K562 (cell line): ENCODE results near the gene PTPN18. TPM values are rescaled to one million over a fixed set of nuclear protein-coding genes. Genes with fewer than 3 reads are reported as not detected.

ENCODE experiments used
- GATA2 ChIP-seq: sonication (generic); formaldehyde crosslinking; IDR thresholded peaks from 2 replicates; pipeline ENCODE4 v1.4.0; 2020; ENCODE audit warnings: mild to moderate bottlenecking, missing genetic modification reagents
- HDAC6 ChIP-seq: IDR thresholded peaks from 2 replicates; pipeline ENCODE4 v1.6.1; 2012; ENCODE audit warnings: low read depth, mild to moderate bottlenecking, control low read depth, inconsistent platforms, low read length, moderate library complexity
- HNRNPK ChIP-seq: fragments of 200-400 bp; formaldehyde crosslinking; IDR thresholded peaks from one replicate; pipeline ENCODE4 v1.6.1; 2018; ENCODE audit warnings: mild to moderate bottlenecking, low read depth, low read length; ENCODE audit not compliant: poor library complexity, severe bottlenecking
- NFYB ChIP-seq: IDR thresholded peaks from 2 replicates; pipeline ENCODE4 v1.6.1; 2011; ENCODE audit warnings: mild to moderate bottlenecking, moderate library complexity; ENCODE audit not compliant: insufficient read length; ENCODE audit errors: extremely low read depth
- RBFOX2 ChIP-seq: fragments of 200-400 bp; formaldehyde crosslinking; IDR thresholded peaks from 2 replicates; pipeline ENCODE4 v1.6.1; 2017; ENCODE audit warnings: low read depth, mild to moderate bottlenecking, low read length, moderate library complexity
- SAFB2 ChIP-seq: fragments of 200-400 bp; formaldehyde crosslinking; IDR thresholded peaks from 2 replicates; pipeline ENCODE4 v1.6.1; 2018; ENCODE audit warnings: borderline replicate concordance, low read length, low read depth, moderate library complexity; ENCODE audit not compliant: severe bottlenecking
- SLC30A9 ChIP-seq: fragments of 250-450 bp; sonication (Bioruptor Pico); IDR thresholded peaks from 2 replicates; pipeline ENCODE4 v1.8.0; 2022; ENCODE audit warnings: mild to moderate bottlenecking, moderate library complexity
- THRAP3 ChIP-seq: fragments of 450-650 bp; IDR thresholded peaks from 2 replicates; pipeline ENCODE4 v1.6.1; 2016; ENCODE audit warnings: mild to moderate bottlenecking, inconsistent platforms, borderline replicate concordance
- TOE1 ChIP-seq, 2 experiments: fragments of 450-650 bp in 1 of 2; sonication (generic) in 1 of 2; formaldehyde crosslinking in 1 of 2; IDR thresholded peaks; 2 replicates each; pipeline versions ENCODE4 v1.7.1 to v1.8.0; 2016 to 2022; ENCODE audit warnings: borderline replicate concordance in 2 of 2, mild to moderate bottlenecking in 2 of 2, antibody characterized with exemption in 1 of 2, inconsistent platforms in 1 of 2, low read depth in 1 of 2, missing genetic modification reagents in 1 of 2, moderate library complexity in 1 of 2
- XRCC4 ChIP-seq: IDR thresholded peaks from one replicate; pipeline ENCODE4 v1.6.1; 2011; ENCODE audit not compliant: insufficient read depth, insufficient read length; ENCODE audit errors: extremely low read depth
- ZNF134 ChIP-seq: fragments of 250-450 bp; sonication (Bioruptor Pico); conservative IDR thresholded peaks from 2 replicates; pipeline ENCODE4 v1.4.0; 2020
- ZNF311 ChIP-seq: fragments of 250-450 bp; sonication (Bioruptor Pico); IDR thresholded peaks from 2 replicates; pipeline ENCODE4 v1.4.0; 2020; ENCODE audit warnings: mild to moderate bottlenecking, moderate library complexity
- ZNF436 ChIP-seq: fragments of 250-450, 450-650 bp; sonication (Bioruptor Pico); formaldehyde crosslinking; IDR thresholded peaks from 2 replicates; pipeline ENCODE4 v1.7.0; 2020; ENCODE audit warnings: mild to moderate bottlenecking
- ZNF766 ChIP-seq: fragments of 200-800 bp; sonication (Bioruptor generic); conservative IDR thresholded peaks from 2 replicates; pipeline ENCODE4 v1.6.1; 2016; ENCODE audit warnings: missing genetic modification characterization, missing compliant biosample characterization
- ZNF778 ChIP-seq: fragments of 450-650 bp; formaldehyde crosslinking; IDR thresholded peaks from 2 replicates; pipeline ENCODE4 v1.4.0; 2020; ENCODE audit warnings: mild to moderate bottlenecking, moderate library complexity
- ZZZ3 ChIP-seq: fragments of 450-650 bp; IDR thresholded peaks from 2 replicates; pipeline ENCODE4 v1.6.1; 2016; ENCODE audit warnings: antibody characterized with exemption, mild to moderate bottlenecking, moderate library complexity
- polyA plus RNA-seq, 8 experiments: library from polyadenylated mRNA; depleted of rRNA in 4 of 8; stranded (reverse) in 5 of 8; unstranded in 3 of 8; fragments of >200 nt; fragmentation: Nextera tagmentation in 2 of 8; fragmentation: Illumina TruSeq in 1 of 8; extraction: Ambion mirVana in 2 of 8; extraction: Trizol in 1 of 8; gene quantifications; 2 replicates each; pipeline versions ENCODE4 v1.2.1 to v1.2.3, GENCODE V29; 2011 to 2014; ENCODE audit warnings: inconsistent platforms in 1 of 8, missing spikeins in 1 of 8
- total RNA-seq, 7 experiments: library from RNA; depleted of rRNA in 6 of 7; stranded (reverse); fragments of >200 nt in 6 of 7; fragmentation: Illumina TruSeq in 2 of 7; extraction: Trizol in 2 of 7; gene quantifications; 2 replicates each; pipeline versions ENCODE4 v1.2.1 to v1.2.3, GENCODE V29; 2011 to 2021; ENCODE audit warnings: low replicate concordance in 1 of 7
- TF ChIP-seq, protein P1 (sequence below): fragments of 450-650 bp; IDR thresholded peaks from 2 replicates; pipeline ENCODE4 v1.6.1; 2016; ENCODE audit warnings: antibody characterized with exemption
- TF ChIP-seq, protein P2 (sequence below): fragments of 450-650 bp; formaldehyde crosslinking; IDR thresholded peaks from 2 replicates; pipeline ENCODE4 v1.4.0; 2020; ENCODE audit warnings: mild to moderate bottlenecking, moderate library complexity
- TF ChIP-seq, protein P3 (sequence below): fragments of 450-650 bp; formaldehyde crosslinking; IDR thresholded peaks from 2 replicates; pipeline ENCODE4 v1.4.0; 2020; ENCODE audit warnings: mild to moderate bottlenecking, mixed read lengths
- TF ChIP-seq, protein P4 (sequence below): fragments of 450-650 bp; formaldehyde crosslinking; IDR thresholded peaks from 2 replicates; pipeline ENCODE4 v1.4.0; 2020; ENCODE audit warnings: mild to moderate bottlenecking, moderate library complexity
- TF ChIP-seq, protein P5 (sequence below): IDR thresholded peaks from 3 replicates; pipeline ENCODE4 v1.6.1; 2011; ENCODE audit warnings: borderline replicate concordance, mild to moderate bottlenecking; ENCODE audit not compliant: insufficient read length, insufficient read depth

The PTPN18 gene
- total and polyA plus RNA-seq, 9 of the 15 experiments (the other 6 are each of a cell fraction or from before 2014, with no cell fraction given): 11.6 to 90.7 (median 49.6) TPM

DNA sequence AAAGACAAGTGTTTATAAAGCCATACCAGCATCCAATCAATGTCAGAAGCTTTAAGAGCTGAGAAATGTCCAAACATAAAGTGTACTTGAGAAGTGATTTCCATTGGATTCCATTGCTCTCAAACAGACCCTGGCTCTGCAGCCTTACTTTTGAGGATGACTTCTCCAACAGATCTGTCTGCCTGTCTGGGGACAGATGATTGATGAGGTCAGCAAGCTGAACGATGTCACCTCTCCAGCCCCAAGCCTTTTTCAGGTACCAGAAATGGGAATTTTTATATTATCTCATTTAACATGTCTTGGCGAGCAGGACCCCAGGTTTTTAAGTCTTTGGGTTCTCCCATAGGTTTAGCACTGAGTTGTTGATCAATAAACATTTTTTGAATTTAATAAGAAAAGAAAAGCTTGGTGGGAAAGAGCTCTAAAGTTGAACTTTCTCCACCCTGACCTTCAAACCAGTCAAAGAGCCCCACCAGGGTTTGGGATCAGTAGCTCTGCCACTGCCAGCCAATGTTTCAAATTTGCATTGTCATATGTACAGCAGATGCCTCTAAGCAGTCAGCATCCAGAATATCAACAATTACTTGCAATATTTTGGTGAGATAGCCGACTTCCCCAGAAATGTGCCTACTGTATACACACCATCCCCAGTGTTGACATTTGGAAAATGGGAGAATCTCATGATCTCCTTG lies 22.5 kb downstream of the PTPN18 start (continued):
- TF ChIP-seq SAFB2 (no peak), HNRNPK (no peak), ZNF311 (CRISPR knock-in tag) (no peak), ZNF134 (CRISPR knock-in tag) (no peak), SLC30A9 (CRISPR knock-in tag) (no peak), RBFOX2 (no peak), ZNF766 (CRISPR knock-in tag) (no peak), ZZZ3 (no peak), HDAC6 (no peak), GATA2 (CRISPR knock-in tag) (no peak), THRAP3 (no peak), XRCC4 (no peak), ZNF436 (CRISPR knock-in tag) (no peak), ZNF778 (no peak), NFYB (no peak), TOE1 (IDR thresholded peaks at IDR 0.05; ENCODE audit: borderline replicate concordance) (no peak), TOE1 (CRISPR knock-in tag; IDR thresholded peaks at IDR 0.05; ENCODE audit: borderline replicate concordance, low read depth) (no peak)
- TF ChIP-seq, protein P1, sequence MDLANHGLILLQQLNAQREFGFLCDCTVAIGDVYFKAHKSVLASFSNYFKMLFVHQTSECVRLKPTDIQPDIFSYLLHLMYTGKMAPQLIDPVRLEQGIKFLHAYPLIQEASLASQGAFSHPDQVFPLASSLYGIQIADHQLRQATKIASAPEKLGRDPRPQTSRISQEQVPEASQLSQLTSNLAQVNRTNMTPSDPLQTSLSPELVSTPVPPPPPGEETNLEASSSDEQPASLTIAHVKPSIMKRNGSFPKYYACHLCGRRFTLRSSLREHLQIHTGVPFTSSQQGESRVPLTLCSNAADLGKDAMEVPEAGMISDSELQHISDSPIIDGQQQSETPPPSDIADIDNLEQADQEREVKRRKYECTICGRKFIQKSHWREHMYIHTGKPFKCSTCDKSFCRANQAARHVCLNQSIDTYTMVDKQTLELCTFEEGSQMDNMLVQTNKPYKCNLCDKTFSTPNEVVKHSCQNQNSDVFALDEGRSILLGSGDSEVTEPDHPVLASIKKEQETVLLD: no peak
- TF ChIP-seq, protein P2, sequence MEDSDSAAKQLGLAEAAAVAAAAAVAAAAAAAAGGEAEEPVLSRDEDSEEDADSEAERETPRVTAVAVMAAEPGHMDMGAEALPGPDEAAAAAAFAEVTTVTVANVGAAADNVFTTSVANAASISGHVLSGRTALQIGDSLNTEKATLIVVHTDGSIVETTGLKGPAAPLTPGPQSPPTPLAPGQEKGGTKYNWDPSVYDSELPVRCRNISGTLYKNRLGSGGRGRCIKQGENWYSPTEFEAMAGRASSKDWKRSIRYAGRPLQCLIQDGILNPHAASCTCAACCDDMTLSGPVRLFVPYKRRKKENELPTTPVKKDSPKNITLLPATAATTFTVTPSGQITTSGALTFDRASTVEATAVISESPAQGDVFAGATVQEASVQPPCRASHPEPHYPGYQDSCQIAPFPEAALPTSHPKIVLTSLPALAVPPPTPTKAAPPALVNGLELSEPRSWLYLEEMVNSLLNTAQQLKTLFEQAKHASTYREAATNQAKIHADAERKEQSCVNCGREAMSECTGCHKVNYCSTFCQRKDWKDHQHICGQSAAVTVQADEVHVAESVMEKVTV: no peak
- TF ChIP-seq, protein P3, sequence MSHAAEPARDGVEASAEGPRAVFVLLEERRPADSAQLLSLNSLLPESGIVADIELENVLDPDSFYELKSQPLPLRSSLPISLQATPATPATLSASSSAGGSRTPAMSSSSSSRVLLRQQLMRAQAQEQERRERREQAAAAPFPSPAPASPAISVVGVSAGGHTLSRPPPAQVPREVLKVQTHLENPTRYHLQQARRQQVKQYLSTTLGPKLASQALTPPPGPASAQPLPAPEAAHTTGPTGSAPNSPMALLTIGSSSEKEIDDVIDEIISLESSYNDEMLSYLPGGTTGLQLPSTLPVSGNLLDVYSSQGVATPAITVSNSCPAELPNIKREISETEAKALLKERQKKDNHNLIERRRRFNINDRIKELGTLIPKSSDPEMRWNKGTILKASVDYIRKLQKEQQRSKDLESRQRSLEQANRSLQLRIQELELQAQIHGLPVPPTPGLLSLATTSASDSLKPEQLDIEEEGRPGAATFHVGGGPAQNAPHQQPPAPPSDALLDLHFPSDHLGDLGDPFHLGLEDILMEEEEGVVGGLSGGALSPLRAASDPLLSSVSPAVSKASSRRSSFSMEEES (CRISPR knock-in tag): no peak
- TF ChIP-seq, protein P4, sequence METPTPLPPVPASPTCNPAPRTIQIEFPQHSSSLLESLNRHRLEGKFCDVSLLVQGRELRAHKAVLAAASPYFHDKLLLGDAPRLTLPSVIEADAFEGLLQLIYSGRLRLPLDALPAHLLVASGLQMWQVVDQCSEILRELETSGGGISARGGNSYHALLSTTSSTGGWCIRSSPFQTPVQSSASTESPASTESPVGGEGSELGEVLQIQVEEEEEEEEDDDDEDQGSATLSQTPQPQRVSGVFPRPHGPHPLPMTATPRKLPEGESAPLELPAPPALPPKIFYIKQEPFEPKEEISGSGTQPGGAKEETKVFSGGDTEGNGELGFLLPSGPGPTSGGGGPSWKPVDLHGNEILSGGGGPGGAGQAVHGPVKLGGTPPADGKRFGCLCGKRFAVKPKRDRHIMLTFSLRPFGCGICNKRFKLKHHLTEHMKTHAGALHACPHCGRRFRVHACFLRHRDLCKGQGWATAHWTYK (CRISPR knock-in tag): no peak
- TF ChIP-seq, protein P5, sequence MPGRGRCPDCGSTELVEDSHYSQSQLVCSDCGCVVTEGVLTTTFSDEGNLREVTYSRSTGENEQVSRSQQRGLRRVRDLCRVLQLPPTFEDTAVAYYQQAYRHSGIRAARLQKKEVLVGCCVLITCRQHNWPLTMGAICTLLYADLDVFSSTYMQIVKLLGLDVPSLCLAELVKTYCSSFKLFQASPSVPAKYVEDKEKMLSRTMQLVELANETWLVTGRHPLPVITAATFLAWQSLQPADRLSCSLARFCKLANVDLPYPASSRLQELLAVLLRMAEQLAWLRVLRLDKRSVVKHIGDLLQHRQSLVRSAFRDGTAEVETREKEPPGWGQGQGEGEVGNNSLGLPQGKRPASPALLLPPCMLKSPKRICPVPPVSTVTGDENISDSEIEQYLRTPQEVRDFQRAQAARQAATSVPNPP: no peak
